Loucy (cell line): ENCODE results near the gene CASZ1.

ENCODE experiments used
- H2AFZ ChIP-seq: fragments of 200-600 bp; sonication (generic); 2 replicates; pipeline ENCODE4 v1.6.0; 2016; ENCODE audit warnings: antibody characterized with exemption, mild to moderate bottlenecking, low read length, moderate library complexity
- H3F3A ChIP-seq: fragments of 200-600 bp; 2 replicates; pipeline ENCODE4 v1.6.0; 2016; ENCODE audit warnings: antibody characterized with exemption, low read depth, mild to moderate bottlenecking
- H3K27me3 ChIP-seq: fragments of 200-600 bp; sonication (generic); 2 replicates; pipeline ENCODE4 v1.6.1; 2014; ENCODE audit warnings: low read length, mild to moderate bottlenecking; ENCODE audit not compliant: insufficient read depth, poor library complexity, severe bottlenecking
- H3K36me3 ChIP-seq: fragments of 200-600 bp; sonication (generic); 2 replicates; pipeline ENCODE4 v1.6.1; 2016; ENCODE audit warnings: low read length; ENCODE audit not compliant: insufficient read depth
- H3K4me1 ChIP-seq: fragments of 200-600 bp; sonication (generic); 2 replicates; pipeline ENCODE4 v1.5.1; 2014; ENCODE audit warnings: low read length, mild to moderate bottlenecking; ENCODE audit not compliant: insufficient read depth, poor library complexity, severe bottlenecking
- H3K4me2 ChIP-seq: fragments of 200-600 bp; sonication (generic); 2 replicates; pipeline ENCODE4 v1.6.0; 2014; ENCODE audit warnings: antibody characterized with exemption, low read length, low read depth, mild to moderate bottlenecking; ENCODE audit not compliant: poor library complexity, severe bottlenecking
- H3K4me3 ChIP-seq: fragments of 200-600 bp; sonication (generic); 2 replicates; pipeline ENCODE4 v1.5.1; 2014; ENCODE audit warnings: low read length, mild to moderate bottlenecking, mixed read lengths; ENCODE audit not compliant: poor library complexity, severe bottlenecking
- H3K79me2 ChIP-seq: fragments of 200-600 bp; sonication (generic); 2 replicates; pipeline ENCODE4 v1.6.1; 2014; ENCODE audit warnings: low read length; ENCODE audit not compliant: insufficient read depth
- H3K9ac ChIP-seq: fragments of 200-600 bp; sonication (generic); 2 replicates; pipeline ENCODE4 v1.6.0; 2014; ENCODE audit warnings: mild to moderate bottlenecking, low read depth, low read length, moderate library complexity; ENCODE audit not compliant: poor library complexity, severe bottlenecking
- H3K9me2 ChIP-seq: fragments of 200-600 bp; sonication (generic); replicated peaks from 2 replicates; pipeline ENCODE4 v1.6.1; 2016; ENCODE audit warnings: low read depth, low read length, mixed read lengths
- H3K9me3 ChIP-seq: fragments of 200-600 bp; sonication (generic); 2 replicates; pipeline ENCODE4 v1.6.1; 2014; ENCODE audit warnings: mild to moderate bottlenecking, antibody characterized with exemption, low read length, low read depth; ENCODE audit not compliant: insufficient read depth
- H4K20me1 ChIP-seq: fragments of 200-600 bp; sonication (generic); 2 replicates; pipeline ENCODE4 v1.6.0; 2014; ENCODE audit warnings: antibody characterized with exemption, low read length, mild to moderate bottlenecking; ENCODE audit not compliant: insufficient read depth, poor library complexity, severe bottlenecking
- EZH2phosphoT487 ChIP-seq: fragments of 200-600 bp; IDR thresholded peaks from 2 replicates; pipeline ENCODE4 v1.6.1; 2018; ENCODE audit warnings: antibody characterized with exemption, mild to moderate bottlenecking, moderate library complexity, borderline replicate concordance
- TF ChIP-seq, protein P1 (sequence below): fragments of 200-600 bp; sonication (generic); conservative IDR thresholded peaks from 2 replicates; pipeline ENCODE4 v1.5.1; 2014; ENCODE audit warnings: mild to moderate bottlenecking, antibody characterized with exemption, low read length

The CASZ1 gene

GRCh38 chr1:10765304-10765703 lies 31.1 kb downstream of the CASZ1 start:
- no peaks in the 10 kb centered on the region for H3K9me3 ChIP-seq
- TF ChIP-seq EZH2phosphoT487: no peak
- TF ChIP-seq, protein P1, sequence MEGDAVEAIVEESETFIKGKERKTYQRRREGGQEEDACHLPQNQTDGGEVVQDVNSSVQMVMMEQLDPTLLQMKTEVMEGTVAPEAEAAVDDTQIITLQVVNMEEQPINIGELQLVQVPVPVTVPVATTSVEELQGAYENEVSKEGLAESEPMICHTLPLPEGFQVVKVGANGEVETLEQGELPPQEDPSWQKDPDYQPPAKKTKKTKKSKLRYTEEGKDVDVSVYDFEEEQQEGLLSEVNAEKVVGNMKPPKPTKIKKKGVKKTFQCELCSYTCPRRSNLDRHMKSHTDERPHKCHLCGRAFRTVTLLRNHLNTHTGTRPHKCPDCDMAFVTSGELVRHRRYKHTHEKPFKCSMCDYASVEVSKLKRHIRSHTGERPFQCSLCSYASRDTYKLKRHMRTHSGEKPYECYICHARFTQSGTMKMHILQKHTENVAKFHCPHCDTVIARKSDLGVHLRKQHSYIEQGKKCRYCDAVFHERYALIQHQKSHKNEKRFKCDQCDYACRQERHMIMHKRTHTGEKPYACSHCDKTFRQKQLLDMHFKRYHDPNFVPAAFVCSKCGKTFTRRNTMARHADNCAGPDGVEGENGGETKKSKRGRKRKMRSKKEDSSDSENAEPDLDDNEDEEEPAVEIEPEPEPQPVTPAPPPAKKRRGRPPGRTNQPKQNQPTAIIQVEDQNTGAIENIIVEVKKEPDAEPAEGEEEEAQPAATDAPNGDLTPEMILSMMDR: no peak
- no peak overlapping the region for H3K9ac ChIP-seq
- no peaks in the 10 kb centered on the region for H3K79me2 ChIP-seq
- H3K4me2 ChIP-seq: no peak overlapping the region
- no peaks in the 10 kb centered on the region for H3K27me3 ChIP-seq
- no peaks in the 10 kb centered on the region for H3F3A ChIP-seq
- H4K20me1 ChIP-seq: no peaks in the 10 kb centered on the region
- H3K36me3 ChIP-seq: no peaks in the 10 kb centered on the region
- no peaks in the 10 kb centered on the region for H3K4me1 ChIP-seq
- H3K9me2 ChIP-seq: no peaks in the 10 kb centered on the region
- no peak overlapping the region for H2AFZ ChIP-seq
- no peak overlapping the region for H3K4me3 ChIP-seq

DNA sequence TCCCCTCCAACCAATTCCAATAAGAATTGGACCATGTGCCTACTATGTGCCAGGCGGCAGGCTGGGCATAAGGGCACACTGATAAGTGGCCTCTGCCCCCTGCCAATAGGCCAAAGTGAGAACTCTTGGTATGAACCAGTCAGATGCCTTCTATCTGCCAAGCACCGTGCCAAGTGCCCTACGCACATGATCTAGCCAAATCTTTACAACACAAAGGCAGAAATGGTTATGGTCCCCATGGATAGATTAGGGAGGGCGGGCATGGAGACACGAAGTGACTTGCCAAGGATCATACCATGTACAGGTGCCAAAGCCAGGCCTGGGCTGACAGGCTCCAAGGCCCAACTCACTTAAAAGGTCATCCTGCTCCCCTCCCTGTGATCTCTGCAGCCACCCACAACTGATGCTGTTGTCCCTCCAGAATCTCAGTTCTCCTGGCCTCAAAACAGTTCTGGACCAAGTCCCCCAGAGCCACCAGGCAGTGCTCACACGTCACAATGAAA lies 32.1 kb downstream of the CASZ1 start:
- Histone ChIP-seq H4K20me1 (no peaks in the 10 kb centered on the region), H3K4me2 (no peak overlapping the region), H3K79me2 (no peaks in the 10 kb centered on the region), H3K9me3 (no peaks in the 10 kb centered on the region), H3K27me3 (no peaks in the 10 kb centered on the region), H3K36me3 (no peaks in the 10 kb centered on the region), H2AFZ (no peak overlapping the region), H3K9me2 (no peaks in the 10 kb centered on the region), H3K9ac (no peak overlapping the region), H3K4me1 (no peaks in the 10 kb centered on the region), H3K4me3 (no peak overlapping the region), H3F3A (no peaks in the 10 kb centered on the region)
- TF ChIP-seq, protein P1: no peak
- TF ChIP-seq EZH2phosphoT487: no peak

DNA sequence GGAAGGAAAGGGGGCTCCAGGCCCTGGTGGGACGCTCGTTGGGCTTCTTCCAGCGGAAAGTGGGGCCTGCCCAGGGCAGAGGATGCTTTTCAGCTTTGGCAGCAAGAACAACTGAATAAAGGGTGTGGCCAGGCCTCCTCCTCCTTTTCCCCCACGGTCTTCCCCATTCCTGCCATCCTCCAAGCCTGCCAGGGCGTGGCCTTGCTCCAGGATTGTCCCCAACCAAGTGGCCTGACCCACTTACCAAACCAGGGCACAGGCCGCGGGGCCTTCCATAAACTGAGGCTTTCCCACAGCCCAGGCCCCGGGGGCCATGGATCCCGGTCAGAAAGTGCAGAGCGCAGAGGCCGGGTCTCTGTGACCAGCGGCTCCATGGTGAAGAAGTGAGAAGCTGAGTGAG lies 33.6 kb downstream of the CASZ1 start:
- Histone ChIP-seq H3K27me3 (no peaks in the 10 kb centered on the region), H3F3A (no peaks in the 10 kb centered on the region), H3K9me2 (no peaks in the 10 kb centered on the region), H3K9ac (no peak overlapping the region), H3K79me2 (no peaks in the 10 kb centered on the region), H3K4me3 (no peak overlapping the region), H3K36me3 (no peaks in the 10 kb centered on the region), H3K4me1 (no peaks in the 10 kb centered on the region), H2AFZ (no peak overlapping the region), H4K20me1 (no peaks in the 10 kb centered on the region), H3K4me2 (no peak overlapping the region), H3K9me3 (no peaks in the 10 kb centered on the region)
- TF ChIP-seq, protein P1: no peak
- TF ChIP-seq EZH2phosphoT487: no peak
